ENCODE measurements around the gene GNG4.

DNA sequence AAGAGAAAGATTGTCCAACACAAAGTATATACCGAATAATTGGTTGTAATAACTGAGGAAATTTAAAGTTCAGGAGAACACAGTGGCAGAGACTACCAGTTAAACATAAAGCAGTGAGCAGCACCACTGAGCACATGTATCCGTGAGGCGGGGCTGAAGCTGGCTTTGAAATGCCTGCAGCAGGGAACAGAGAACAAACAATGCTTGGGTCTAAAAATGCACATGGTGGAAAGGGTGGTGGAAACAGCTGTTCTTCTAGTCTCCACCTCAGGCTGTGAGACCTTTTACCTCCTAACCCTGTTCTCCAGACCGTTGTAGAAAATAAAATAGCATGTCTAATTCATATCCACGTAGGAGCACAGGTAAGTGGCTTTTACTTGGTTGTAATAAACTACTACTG, 7.7 kb upstream of the GNG4 start:
- TF ChIP-seq, protein P1, sequence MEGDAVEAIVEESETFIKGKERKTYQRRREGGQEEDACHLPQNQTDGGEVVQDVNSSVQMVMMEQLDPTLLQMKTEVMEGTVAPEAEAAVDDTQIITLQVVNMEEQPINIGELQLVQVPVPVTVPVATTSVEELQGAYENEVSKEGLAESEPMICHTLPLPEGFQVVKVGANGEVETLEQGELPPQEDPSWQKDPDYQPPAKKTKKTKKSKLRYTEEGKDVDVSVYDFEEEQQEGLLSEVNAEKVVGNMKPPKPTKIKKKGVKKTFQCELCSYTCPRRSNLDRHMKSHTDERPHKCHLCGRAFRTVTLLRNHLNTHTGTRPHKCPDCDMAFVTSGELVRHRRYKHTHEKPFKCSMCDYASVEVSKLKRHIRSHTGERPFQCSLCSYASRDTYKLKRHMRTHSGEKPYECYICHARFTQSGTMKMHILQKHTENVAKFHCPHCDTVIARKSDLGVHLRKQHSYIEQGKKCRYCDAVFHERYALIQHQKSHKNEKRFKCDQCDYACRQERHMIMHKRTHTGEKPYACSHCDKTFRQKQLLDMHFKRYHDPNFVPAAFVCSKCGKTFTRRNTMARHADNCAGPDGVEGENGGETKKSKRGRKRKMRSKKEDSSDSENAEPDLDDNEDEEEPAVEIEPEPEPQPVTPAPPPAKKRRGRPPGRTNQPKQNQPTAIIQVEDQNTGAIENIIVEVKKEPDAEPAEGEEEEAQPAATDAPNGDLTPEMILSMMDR (IDR thresholded peaks at IDR 0.05; ENCODE audit: low read depth, low read length), result no peak
- no peak for TF ChIP-seq EZH2phosphoT487 (IDR thresholded peaks at IDR 0.05; ENCODE audit: low read depth)

All from OCI-LY3 (cell line).